GM18907 (cell line): ENCODE results near the gene P2RY6.

ENCODE experiments used
- ATAC-seq: cut with Tn5 transposase; IDR thresholded peaks from one replicate; pipeline ENCODE4 v1.9.1; 2021; ENCODE audit warnings: mild to moderate bottlenecking, moderate library complexity; ENCODE audit not compliant: unreplicated experiment

Gene P2RY6

GRCh38 chr11:73314117-73314961 is 42.2 kb downstream of the P2RY6 start:
- ATAC-seq = peak; percentile 37

- ATAC-seq = no peak
These were observed 43.3 kb downstream of the P2RY6 start for GRCh38 chr11:73315293-73316020.

GRCh38 chr11:73316422-73316821 is 44.3 kb downstream of the P2RY6 start:
- ATAC-seq = no peak

DNA sequence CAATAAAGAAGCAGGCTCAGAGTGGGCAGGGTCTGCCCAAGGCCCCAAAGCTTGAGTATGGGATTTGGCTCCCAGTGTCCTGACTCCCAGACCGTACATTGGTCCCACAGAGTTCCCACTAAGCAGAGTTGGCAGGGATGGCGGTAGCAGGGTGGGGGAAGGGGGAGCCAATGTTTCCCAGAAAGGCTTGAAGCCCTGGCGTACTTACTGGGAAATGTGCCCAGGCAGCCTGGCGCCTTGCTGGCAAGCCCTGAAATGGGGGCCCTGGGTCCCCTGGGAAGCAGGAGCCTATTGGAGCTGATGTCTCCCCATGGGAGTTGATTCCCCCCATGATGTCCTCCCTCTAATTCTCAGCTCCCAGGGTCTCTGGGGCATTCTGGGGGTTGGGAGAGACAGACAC is 45.2 kb downstream of the P2RY6 start:
- no peak for ATAC-seq

GRCh38 chr11:73317803-73318202 is 45.7 kb downstream of the P2RY6 start:
- no peak for ATAC-seq

DNA sequence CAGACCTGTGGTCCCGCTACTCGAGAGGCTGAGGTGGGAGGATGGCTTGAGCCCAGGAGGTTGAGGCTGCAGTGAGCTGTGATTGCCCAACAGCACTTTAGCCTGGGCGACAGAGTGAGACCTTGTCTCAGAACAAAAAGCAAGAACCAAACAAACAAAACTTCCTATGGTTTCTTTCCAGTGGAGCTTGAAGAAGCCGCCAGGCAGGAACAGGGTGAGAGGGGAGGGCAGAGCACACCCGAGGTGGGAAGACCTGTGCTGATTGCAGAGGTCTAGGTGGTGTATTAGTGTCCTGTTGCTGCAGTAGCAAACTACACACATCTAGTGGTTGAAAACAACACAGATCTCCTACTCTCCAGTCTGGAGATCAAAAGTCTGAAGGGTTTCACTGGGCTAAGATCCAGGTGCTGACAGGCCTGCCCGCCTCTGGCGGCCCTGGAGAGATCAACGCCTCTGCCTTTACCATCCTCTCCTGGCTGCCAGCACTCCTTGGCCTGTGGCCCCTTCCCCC is 46.4 kb downstream of the P2RY6 start:
- ATAC-seq = no peak

- ATAC-seq = no peak
These were observed 48.8 kb downstream of the P2RY6 start for GRCh38 chr11:73320763-73321603.

- ATAC-seq = no peak
These were observed 49.7 kb downstream of the P2RY6 start for GRCh38 chr11:73321604-73322381.

DNA sequence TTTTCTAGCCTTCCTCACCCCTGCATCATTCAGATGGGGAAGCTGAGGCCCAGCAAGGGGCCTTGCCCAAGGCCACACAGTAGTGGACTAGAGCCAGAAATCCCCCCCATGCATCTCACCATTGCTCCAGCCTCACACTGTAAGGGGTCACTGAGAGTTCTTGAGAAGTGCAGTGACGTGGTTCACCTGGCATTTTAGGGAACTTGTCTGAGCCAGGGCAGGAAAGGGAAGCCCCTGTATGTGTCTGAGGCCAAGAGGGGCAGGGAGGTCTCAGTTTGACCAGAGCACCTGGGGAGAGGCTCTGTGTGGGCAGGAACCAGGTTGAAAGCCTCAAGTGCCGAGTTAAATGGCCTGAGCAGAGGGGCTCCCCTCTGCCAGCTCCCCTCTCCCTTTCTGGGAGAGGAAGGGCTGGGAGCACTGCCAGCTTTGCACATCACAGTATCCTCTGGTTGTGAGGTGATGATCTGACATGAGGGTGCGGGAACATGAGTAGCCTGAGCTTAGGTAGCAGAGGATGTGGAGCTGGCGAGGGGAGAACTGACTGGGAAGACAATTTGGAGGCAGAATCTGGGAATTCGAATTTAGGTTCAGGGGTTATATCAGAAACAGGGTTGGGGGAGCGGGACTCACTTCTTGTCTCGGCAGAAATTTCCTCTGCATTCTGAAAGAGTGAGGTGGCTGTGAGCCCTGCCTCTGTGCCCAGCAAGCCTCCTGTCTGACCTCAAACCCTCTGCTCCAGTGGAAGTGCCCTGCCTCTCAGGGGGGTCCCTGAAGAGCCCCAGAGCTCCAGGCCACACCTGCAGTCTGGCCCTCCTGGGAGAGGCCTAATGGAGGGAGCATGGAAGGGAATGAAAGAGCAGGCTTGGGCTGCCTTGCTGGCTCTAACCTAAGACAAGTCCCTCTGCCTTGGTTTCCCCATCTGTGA is 50.5 kb downstream of the P2RY6 start:
- no peak for ATAC-seq

- no peak for ATAC-seq
These were observed 51.3 kb downstream of the P2RY6 start for GRCh38 chr11:73323464-73323863.

DNA sequence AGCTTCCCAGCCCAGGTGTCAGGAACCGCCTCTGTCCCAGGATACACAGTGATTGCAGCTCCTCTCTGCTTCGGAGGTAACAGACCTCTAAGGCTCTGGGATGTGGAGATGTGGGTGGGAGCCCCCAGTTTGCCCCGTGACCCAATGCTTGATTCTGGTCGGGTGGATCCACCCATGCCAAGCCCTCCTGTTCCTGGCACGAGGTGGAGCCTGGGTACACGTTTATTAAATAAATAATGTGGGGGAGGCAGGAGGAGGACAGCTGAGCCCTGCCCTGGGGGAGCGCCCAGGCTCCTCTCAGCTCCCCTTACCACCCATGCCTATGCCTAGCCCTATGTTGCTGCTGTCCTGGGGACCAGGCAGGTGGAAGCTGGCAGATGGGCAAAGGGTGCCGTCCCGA is 52.0 kb downstream of the P2RY6 start:
- no peak for ATAC-seq

DNA sequence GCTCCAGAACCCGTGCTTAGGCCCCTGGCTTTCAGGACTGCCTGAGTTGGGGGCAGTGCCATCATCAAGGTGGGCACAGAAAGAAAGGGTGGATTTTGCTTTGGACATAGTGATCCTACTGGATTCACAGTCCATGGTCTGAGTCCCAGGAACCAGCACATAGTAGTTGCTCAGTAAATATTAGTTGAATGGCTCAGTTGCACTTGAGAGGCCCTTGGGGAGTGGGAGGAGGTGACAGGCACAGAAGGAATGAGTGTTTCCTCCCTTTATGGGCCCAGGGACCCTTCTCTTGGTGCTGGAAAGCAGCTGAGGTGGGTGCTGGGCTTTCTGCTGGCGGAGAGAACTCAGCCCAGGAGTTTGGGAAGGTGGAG is 52.5 kb downstream of the P2RY6 start:
- no peak for ATAC-seq

- peak; percentile 67 for ATAC-seq
These were observed 53.2 kb downstream of the P2RY6 start for GRCh38 chr11:73325036-73325981.

DNA sequence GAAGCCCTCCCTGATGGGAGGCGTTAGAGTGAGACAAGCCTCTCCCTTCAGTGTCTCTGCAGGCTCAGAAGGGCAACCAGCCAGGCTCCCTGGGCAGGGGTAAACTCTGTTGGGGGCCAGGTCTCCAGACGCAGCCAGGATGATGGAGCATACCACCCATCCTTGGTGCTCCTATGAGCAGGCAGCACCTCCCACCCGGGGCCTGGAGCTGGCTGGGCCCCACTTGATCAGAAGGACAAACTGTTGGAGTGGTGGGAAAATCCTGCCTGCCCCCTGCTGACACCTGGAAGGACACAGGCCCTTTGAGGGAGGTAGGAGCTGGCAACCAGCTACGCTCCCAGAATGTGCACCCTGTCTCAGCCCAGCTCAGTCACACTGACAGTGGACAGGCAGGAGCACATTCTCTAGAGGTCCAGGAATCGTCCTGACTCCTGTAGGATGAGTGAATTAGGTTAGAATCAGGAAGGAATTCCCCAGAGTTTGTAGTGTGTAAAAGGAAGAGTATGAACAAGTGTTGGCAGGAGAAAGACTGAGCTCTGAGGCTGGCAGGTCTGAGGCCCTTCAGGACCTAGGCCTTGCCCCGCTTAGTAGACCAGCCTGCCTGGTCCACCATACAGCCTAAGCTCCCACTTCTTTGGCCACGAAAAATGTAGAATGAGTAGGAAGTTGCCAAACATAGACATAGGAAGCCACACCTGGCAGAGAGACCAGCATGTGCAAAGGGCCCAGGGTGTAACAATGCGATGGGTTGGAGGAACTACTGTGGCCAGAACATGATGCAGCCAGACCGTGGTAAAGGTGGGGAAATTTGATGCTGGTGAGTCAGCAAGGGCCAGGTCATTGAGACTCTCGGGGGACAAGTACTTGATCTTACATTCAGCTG is 55.0 kb downstream of the P2RY6 start:
- no peak for ATAC-seq

DNA sequence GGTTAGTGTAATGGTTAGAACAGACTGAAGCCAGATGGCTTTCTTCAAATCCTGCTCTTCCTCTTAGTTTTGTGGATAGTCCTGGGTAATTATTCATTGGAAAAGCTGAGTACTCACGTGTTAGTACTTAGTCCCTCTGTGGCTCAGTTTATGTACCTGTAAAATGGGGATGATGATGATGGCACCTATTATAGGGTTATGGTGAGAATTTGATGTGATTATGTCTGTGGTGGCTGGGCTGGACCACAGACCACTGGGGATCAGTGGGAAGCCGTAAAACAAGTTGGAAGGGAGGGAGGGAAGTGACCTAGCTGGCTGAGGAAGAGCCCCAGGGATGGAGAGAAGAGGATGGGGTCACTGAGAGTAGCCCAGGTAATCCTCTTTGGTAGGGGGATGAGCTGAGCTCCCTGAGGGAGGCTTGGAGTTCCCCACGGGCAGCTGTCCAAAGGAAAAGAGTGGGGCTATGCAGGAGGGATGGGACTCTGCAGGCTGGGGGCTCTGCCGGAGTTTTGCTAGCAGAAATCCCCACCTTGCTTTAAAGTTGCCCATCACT is 55.8 kb downstream of the P2RY6 start:
- no peak for ATAC-seq

DNA sequence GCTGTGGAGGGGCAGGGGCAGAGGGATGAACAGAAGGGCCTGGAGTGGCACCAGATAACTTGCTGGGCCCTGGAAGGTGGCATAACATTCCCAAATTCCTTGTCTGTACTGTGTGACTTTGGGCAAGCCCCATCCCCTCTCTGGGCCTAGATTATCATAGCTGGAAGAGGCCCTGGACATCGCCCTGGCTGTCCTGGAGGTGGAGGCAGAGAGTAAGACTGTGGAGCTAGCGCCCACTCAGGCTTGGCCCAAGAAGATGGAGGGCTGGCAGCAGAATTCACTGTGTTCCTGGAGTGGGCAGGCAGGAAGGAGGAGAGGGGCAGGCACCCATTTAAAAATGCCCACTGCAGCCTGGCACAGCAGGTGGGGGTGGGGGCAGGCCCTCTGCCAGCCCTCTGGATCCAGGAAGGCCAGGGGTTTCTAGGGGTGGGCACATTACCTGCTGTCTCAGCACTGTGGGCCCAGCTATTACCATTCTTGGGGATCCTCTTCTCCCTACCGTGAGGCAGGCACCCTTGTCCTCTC is 58.5 kb downstream of the P2RY6 start:
- ATAC-seq = no peak
